Endothelial cell of umbilical vein (primary cell): Measurements from ENCODE around the gene DTNA.

Experiments used
- CTCF ChIP-seq, 2 donors: IDR thresholded peaks; 1 replicate in 1 of 2; 2 replicates in 1 of 2; pipeline ENCODE4 v1.5.1; 2011; ENCODE audit warnings: low read length in 2 of 2, mild to moderate bottlenecking in 2 of 2, moderate library complexity in 2 of 2, control low read depth in 1 of 2, inconsistent platforms in 1 of 2, low read depth in 1 of 2; ENCODE audit not compliant: insufficient read depth in 1 of 2; ENCODE audit errors: extremely low read depth in 1 of 2
- EZH2 ChIP-seq: IDR thresholded peaks from 2 replicates; pipeline ENCODE4 v1.6.1; 2012; ENCODE audit warnings: borderline replicate concordance, low read depth, mild to moderate bottlenecking, moderate library complexity, low read length, inconsistent platforms; ENCODE audit not compliant: severe bottlenecking
- MAX ChIP-seq: IDR thresholded peaks from 2 replicates; pipeline ENCODE4 v1.6.1; 2011; ENCODE audit not compliant: insufficient read depth, insufficient read length
- MYC ChIP-seq: IDR thresholded peaks from one replicate; pipeline ENCODE4 v1.6.1; 2011; ENCODE audit warnings: mild to moderate bottlenecking, low read depth, low read length
- POLR2AphosphoS5 ChIP-seq: IDR thresholded peaks from 2 replicates; pipeline ENCODE4 v1.6.1; 2012; ENCODE audit warnings: low read depth, mild to moderate bottlenecking, control low read depth, low read length, moderate library complexity; ENCODE audit not compliant: insufficient read depth

- no peak for TF ChIP-seq CTCF (IDR thresholded peaks at IDR 0.05; ENCODE audit: extremely low read depth in 1 of 2, insufficient read depth in 1 of 2, low read depth in 1 of 2, low read length in 2 of 2)
- no peak for TF ChIP-seq POLR2AphosphoS5
- no peak for TF ChIP-seq MAX
- TF ChIP-seq MYC: no peak
- TF ChIP-seq EZH2: no peak
These were observed 156.2 kb downstream of the DTNA start for GRCh38 chr18:34866310-34866709.
